ENCODE measurements around the gene BTN1A1. TPM values are rescaled to one million over a fixed set of nuclear protein-coding genes. Genes with fewer than 3 reads are reported as not detected.

Gene BTN1A1
- polyA plus RNA-seq, 3 donors, result not detected

- Histone ChIP-seq H3K9me3 (replicated peaks in 1 of 2; ENCODE audit: control insufficient read depth in 1 of 2, insufficient read depth in 1 of 2, low read length in 2 of 2) (no peaks in the 10 kb centered on the region), H3K36me3 (replicated peaks in 1 of 2; ENCODE audit: control insufficient read depth in 1 of 2, insufficient read depth in 2 of 2, low read length in 2 of 2) (peaks cover 74 to 91% of the 10 kb centered on the region in 2 donors), H4K20me1 (ENCODE audit: insufficient read depth, low read length) (peaks cover 56% of the 10 kb centered on the region), H3K27ac (ENCODE audit: low read depth in 1 of 2, low read length in 2 of 2) (peak overlapping the region in 1 of 2 donors; percentile 67), H3K4me3 (replicated peaks in 1 of 3; ENCODE audit: low read depth in 2 of 3, low read length in 3 of 3) (no peak overlapping the region), H2AFZ (ENCODE audit: insufficient read depth, low read depth, low read length, poor library complexity, severe bottlenecking) (no peak overlapping the region), H3K9ac (ENCODE audit: insufficient read depth, low read length, poor library complexity, severe bottlenecking) (no peak overlapping the region), H3K79me2 (ENCODE audit: insufficient read depth, low read length) (peaks cover 49% of the 10 kb centered on the region), H3K27me3 (ENCODE audit: control insufficient read depth in 2 of 2, insufficient read depth in 2 of 2, low read length in 2 of 2) (no peaks in the 10 kb centered on the region), H3K4me2 (replicated peaks; ENCODE audit: extremely low read depth, low read length, poor library complexity, severe bottlenecking) (no peak overlapping the region), H3K4me1 (ENCODE audit: control insufficient read depth in 1 of 2, insufficient read depth in 2 of 2, low read length in 2 of 2) (peaks cover 9 to 23% of the 10 kb centered on the region in 2 donors)
- Mint-ChIP-seq H3K27ac (peak overlapping the region in 2 of 7 donors; percentile 7 to 62), H3K36me3 (peaks cover 83 to 85% of the 10 kb centered on the region in 2 donors), H3K27me3 (ENCODE audit: low read depth in 3 of 3) (peaks cover 0 to 1% (median 0%) of the 10 kb centered on the region in 3 donors), H3K4me3 (no peak overlapping the region), H3K9me3 (peaks cover 0 to 2% (median 0%) of the 10 kb centered on the region in 7 donors), H3K4me1 (peaks cover 51% of the 10 kb centered on the region)
- TF ChIP-seq CTCF (IDR thresholded peaks at IDR 0.05), result no peak
- no peak for DNase-seq
- WGBS (ENCODE audit: insufficient coverage), result 100% methylated on average over 1 of the region's 3 CpGs
- intact Hi-C loops (cut with micrococcal nuclease), result no loop called here
Observed at GRCh38 chr6:26465776-26466175, 34.3 kb upstream of the BTN1A1 start.

- intact Hi-C loops (cut with micrococcal nuclease), result no loop called here
- peaks cover 4 to 9% (median 6%) of the 10 kb centered on the region in 7 donors for H3K9me3 Mint-ChIP-seq
- H4K20me1 ChIP-seq (ENCODE audit: insufficient read depth, low read length), result peaks cover 26% of the 10 kb centered on the region
Observed at GRCh38 chr6:26468829-26469228, 31.3 kb upstream of the BTN1A1 start.

More at GRCh38 chr6:26468829-26469228, 31.3 kb upstream of the BTN1A1 start:
- Mint-ChIP-seq H3K27me3 (ENCODE audit: low read depth in 3 of 3) (peaks cover 0 to 1% (median 0%) of the 10 kb centered on the region in 3 donors), H3K4me1 (peaks cover 38% of the 10 kb centered on the region), H3K27ac (peak overlapping the region; percentile 2 to 80 (median 58)), H3K4me3 (no peak overlapping the region), H3K36me3 (peaks cover 61 to 62% of the 10 kb centered on the region in 2 donors)
- peaks cover 21% of the 10 kb centered on the region for H3K79me2 ChIP-seq (ENCODE audit: insufficient read depth, low read length)
- H3K27me3 ChIP-seq (ENCODE audit: control insufficient read depth in 2 of 2, insufficient read depth in 2 of 2, low read length in 2 of 2), result no peaks in the 10 kb centered on the region
- H3K4me2 ChIP-seq (replicated peaks; ENCODE audit: extremely low read depth, low read length, poor library complexity, severe bottlenecking), result no peak overlapping the region
- H3K4me1 ChIP-seq (ENCODE audit: control insufficient read depth in 1 of 2, insufficient read depth in 2 of 2, low read length in 2 of 2), result peaks cover 18 to 29% of the 10 kb centered on the region in 2 donors
- peaks cover 0 to 3% of the 10 kb centered on the region in 2 donors for H3K9me3 ChIP-seq (replicated peaks in 1 of 2; ENCODE audit: control insufficient read depth in 1 of 2, insufficient read depth in 1 of 2, low read length in 2 of 2)
- H2AFZ ChIP-seq (ENCODE audit: insufficient read depth, low read depth, low read length, poor library complexity, severe bottlenecking), result no peak overlapping the region
- no peak overlapping the region for H3K4me3 ChIP-seq (replicated peaks in 1 of 3; ENCODE audit: low read depth in 2 of 3, low read length in 3 of 3)
- no peak for DNase-seq
- peak overlapping the region in 1 of 2 donors; percentile 60 for H3K27ac ChIP-seq (ENCODE audit: low read depth in 1 of 2, low read length in 2 of 2)
- 100% methylated on average over 1 of the region's 2 CpGs for WGBS (ENCODE audit: insufficient coverage)
- H3K36me3 ChIP-seq (replicated peaks in 1 of 2; ENCODE audit: control insufficient read depth in 1 of 2, insufficient read depth in 2 of 2, low read length in 2 of 2), result peaks cover 53 to 62% of the 10 kb centered on the region in 2 donors
- no peak for TF ChIP-seq CTCF (IDR thresholded peaks at IDR 0.05)
- no peak overlapping the region for H3K9ac ChIP-seq (ENCODE audit: insufficient read depth, low read length, poor library complexity, severe bottlenecking)

Data from CD14-positive monocyte (primary cell).